LNCAP (cell line): ENCODE measurements around the gene FMO4.

ENCODE experiments used
- CTCF ChIP-seq: fragments of 450-650 bp; IDR thresholded peaks from 2 replicates; pipeline ENCODE4 v1.5.1; 2017; ENCODE audit warnings: mild to moderate bottlenecking

The FMO4 gene

DNA sequence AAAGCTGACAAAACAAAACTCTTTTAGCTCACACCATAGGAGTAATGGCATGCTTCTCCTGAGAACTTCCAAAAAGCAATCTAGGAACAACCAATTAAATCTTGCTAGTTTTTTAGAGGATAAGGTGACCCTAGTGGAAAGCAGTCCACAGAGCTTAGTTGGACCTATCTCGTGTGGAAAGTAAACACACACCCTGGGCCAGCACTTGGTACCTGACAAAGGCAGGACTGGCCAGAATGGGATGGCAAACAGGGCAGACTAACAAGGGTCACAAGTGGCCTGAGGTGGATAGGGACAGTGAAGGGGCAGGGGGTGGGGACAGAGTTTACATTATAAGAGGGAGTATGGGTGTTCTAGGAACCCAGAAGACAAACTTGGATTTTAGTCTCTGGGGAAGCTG, 22.0 kb downstream of the FMO4 start:
- no peak for TF ChIP-seq CTCF

DNA sequence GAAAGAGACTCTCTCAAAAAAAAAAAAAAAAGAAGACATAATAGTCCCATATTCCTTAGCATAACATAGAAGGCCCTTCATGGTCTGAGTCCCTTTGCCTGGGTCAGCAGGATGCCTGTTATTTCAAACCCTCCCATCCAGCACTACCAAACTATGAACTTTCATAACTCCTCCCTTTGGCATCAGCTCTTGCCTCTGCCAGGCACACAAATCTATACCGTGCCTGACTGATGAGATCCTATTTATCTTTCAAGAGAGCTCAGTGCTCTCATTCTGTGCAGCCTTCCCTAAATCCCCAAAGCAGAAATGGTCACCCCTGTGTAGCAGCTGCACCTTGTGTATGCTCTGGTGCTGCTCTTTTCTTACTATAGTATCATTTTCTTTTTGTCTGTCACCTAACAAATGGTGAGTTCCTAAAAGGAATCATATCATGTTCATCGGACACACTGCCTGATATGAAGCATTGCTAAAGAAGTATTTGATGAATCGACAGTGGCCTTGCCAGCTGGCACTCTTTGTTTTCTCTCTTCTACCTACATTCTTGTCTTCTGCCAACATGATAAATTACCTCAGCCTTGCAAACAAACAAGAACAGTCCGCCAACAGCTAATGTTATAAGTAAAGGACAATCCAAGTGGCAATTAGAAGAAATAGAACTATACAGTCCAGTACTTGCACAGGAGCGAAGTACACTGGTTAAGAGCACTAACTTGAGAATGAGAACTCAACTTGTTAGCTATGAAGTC, 29.9 kb downstream of the FMO4 start:
- TF ChIP-seq CTCF, result no peak

DNA sequence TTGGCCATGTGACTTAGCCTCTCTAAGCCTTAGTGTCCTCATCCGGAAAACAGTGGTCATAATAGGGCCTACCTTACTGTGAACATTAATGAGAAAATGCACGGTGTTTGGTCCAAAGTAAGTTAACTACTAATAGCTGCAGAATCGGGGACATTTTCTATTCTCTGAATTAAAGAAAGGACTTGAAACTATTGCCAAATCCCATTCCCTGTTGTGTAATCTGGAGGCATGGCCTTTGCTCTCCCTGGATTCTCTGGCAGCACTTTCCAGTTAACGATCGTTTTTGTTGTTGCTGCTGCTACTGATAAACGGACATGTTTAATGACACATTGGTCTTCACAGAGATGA, 30.5 kb downstream of the FMO4 start:
- no peak for TF ChIP-seq CTCF

- no peak for TF ChIP-seq CTCF
These were observed 31.6 kb downstream of the FMO4 start for GRCh38 chr1:171345536-171345935.

GRCh38 chr1:171346881-171347280, 32.9 kb downstream of the FMO4 start:
- no peak for TF ChIP-seq CTCF

DNA sequence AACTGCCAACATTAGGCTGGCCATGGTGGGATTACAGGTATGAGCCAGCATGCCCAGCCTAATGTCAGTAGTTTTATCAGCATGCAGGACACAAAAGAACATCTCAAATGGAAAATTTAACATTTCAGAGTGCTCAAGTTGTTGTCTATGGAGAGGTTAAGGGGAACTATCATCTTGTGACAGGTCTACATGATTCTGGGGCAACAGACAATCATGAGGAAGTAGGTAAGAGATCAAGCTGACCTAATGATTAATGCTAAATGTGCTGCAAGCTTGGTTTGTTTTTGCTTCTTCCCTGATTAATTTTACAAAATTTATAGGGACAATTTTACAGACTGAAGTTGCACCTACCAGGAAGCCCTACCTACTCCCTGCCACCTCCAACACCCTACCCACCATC, 36.6 kb downstream of the FMO4 start:
- TF ChIP-seq CTCF, result no peak

GRCh38 chr1:171351961-171352360, 38.0 kb downstream of the FMO4 start:
- no peak for TF ChIP-seq CTCF

GRCh38 chr1:171352554-171352953, 38.6 kb downstream of the FMO4 start:
- no peak for TF ChIP-seq CTCF
